ENCODE results near the gene ZNF879.

The ZNF879 gene

GRCh38 chr5:179060116-179061008 lies 36.8 kb downstream of the ZNF879 start, which contains the start of gene ZNF354C (continued):
- TF ChIP-seq WT1 (tag by site-specific recombination; IDR thresholded peaks at IDR 0.05) (no peak), ZNF513 (tag by site-specific recombination; IDR thresholded peaks at IDR 0.05) (no peak), ZNF423 (tag by site-specific recombination; IDR thresholded peaks at IDR 0.05) (no peak), MYNN (tag by site-specific recombination; IDR thresholded peaks at IDR 0.05; ENCODE audit: borderline replicate concordance) (no peak), ZNF341 (tag by site-specific recombination; IDR thresholded peaks at IDR 0.05; ENCODE audit: low read depth) (peak; percentile 28; the same call in 1 of the 2 replicates), ZNF112 (tag by site-specific recombination; IDR thresholded peaks at IDR 0.05) (no peak), ZNF266 (tag by site-specific recombination; IDR thresholded peaks at IDR 0.05; ENCODE audit: low read depth) (no peak), ZNF776 (tag by site-specific recombination; IDR thresholded peaks at IDR 0.05; ENCODE audit: borderline replicate concordance) (no peak), ZNF585B (tag by site-specific recombination; IDR thresholded peaks at IDR 0.05) (no peak), KLF8 (tag by site-specific recombination; IDR thresholded peaks at IDR 0.05) (no peak), GLIS1 (tag by site-specific recombination; IDR thresholded peaks at IDR 0.05) (peak; percentile 74), SP7 (tag by site-specific recombination; IDR thresholded peaks at IDR 0.05) (peak; percentile 16; the same call in 1 of the 2 replicates), ZNF514 (tag by site-specific recombination; IDR thresholded peaks at IDR 0.05) (no peak), ZNF544 (tag by site-specific recombination; IDR thresholded peaks at IDR 0.05) (no peak), ZBTB10 (tag by site-specific recombination; IDR thresholded peaks at IDR 0.05) (0 out of 2 replicates have a peak, but pooled peaks have one; percentile 42), ZNF18 (tag by site-specific recombination; IDR thresholded peaks at IDR 0.05) (no peak), ZNF510 (tag by site-specific recombination; IDR thresholded peaks at IDR 0.05; ENCODE audit: insufficient replicate concordance) (no peak), ZFHX2 (tag by site-specific recombination; conservative IDR thresholded peaks at IDR 0.05) (peak; percentile 76), ZBTB11 (tag by site-specific recombination; conservative IDR thresholded peaks at IDR 0.05; ENCODE audit: low read depth) (peak; percentile 29; the same call in 1 of the 2 replicates), ZNF155 (tag by site-specific recombination; IDR thresholded peaks at IDR 0.05) (no peak), ZNF132 (tag by site-specific recombination; IDR thresholded peaks at IDR 0.05; ENCODE audit: borderline replicate concordance) (no peak), ZNF19 (tag by site-specific recombination; IDR thresholded peaks at IDR 0.05; ENCODE audit: low read depth) (no peak), ZNF433 (tag by site-specific recombination; IDR thresholded peaks at IDR 0.05; ENCODE audit: low read depth) (no peak), HOXD13 (CRISPR knock-in tag; IDR thresholded peaks at IDR 0.05; ENCODE audit: borderline replicate concordance) (no peak), ZNF248 (tag by site-specific recombination; IDR thresholded peaks at IDR 0.05) (no peak), ZNF664 (tag by site-specific recombination; IDR thresholded peaks at IDR 0.05) (no peak), ZSCAN5A (tag by site-specific recombination; IDR thresholded peaks at IDR 0.05) (no peak)

Measured in HEK293 (cell line).